SW480 (cell line): ENCODE results near the gene PTPN20.

ENCODE experiments used
- DNase-seq: peaks from one replicate; pipeline ENCODE4 v3.0.0-alpha.2; 2016; ENCODE audit warnings: low spot score

PTPN20 gene

GRCh38 chr10:47035171-47035818, 124.1 kb downstream of the PTPN20 start:
- DNase-seq, result no peak

DNA sequence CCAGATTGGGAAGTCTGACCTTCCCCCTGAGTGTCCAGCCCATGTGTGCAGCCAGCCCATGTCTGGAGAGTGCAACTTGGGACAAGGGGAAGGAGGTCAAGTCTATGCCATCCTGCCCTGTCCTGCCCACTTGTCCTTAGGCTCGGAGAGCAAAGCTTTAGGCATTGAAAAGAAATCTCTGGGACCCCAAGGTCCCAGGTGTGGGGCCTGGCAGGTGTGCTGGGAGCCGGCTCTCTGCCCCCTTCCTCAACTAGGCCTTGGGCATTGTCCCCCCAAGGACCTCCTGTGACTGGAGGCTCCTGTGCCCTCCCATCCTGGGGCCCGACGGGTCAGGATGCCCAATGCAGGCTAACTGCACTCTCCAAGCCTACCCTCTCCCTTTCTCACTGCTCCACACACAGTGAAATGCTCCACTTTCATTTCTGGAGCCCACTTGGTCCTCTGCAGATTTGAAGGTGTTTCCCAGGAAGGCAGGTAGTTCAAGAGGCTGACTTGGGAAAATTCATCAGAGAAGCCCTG, 124.7 kb downstream of the PTPN20 start:
- DNase-seq, result no peak

DNA sequence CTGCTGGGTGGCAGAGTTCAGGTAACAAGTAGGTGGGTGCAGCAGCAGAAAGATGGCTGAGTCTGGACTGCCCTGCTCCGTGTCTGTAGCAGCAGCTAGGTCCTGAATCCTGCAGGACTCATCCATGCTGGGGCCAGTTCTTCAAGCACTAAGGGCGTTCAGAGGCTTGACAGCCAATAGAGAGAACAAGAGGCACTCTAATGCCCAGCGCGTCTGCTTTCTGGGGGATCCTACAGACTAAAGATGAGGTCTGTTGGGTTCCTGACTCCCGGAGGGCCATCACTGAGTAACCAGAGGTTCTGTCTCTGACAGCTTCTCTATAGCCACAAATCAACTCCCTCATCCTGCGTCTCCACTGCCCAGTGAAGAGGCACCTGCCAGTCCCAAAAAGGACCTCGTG, 125.5 kb downstream of the PTPN20 start:
- DNase-seq, result no peak

GRCh38 chr10:47037654-47038425, 126.6 kb downstream of the PTPN20 start:
- DNase-seq, result no peak

- DNase-seq, result no peak
These were observed 127.8 kb downstream of the PTPN20 start for GRCh38 chr10:47038881-47039561.

- no peak for DNase-seq
These were observed 128.3 kb downstream of the PTPN20 start for GRCh38 chr10:47039562-47039913.

GRCh38 chr10:47040041-47040491, 128.8 kb downstream of the PTPN20 start:
- no peak for DNase-seq

- no peak for DNase-seq
These were observed 129.5 kb downstream of the PTPN20 start for GRCh38 chr10:47040681-47041080.

DNA sequence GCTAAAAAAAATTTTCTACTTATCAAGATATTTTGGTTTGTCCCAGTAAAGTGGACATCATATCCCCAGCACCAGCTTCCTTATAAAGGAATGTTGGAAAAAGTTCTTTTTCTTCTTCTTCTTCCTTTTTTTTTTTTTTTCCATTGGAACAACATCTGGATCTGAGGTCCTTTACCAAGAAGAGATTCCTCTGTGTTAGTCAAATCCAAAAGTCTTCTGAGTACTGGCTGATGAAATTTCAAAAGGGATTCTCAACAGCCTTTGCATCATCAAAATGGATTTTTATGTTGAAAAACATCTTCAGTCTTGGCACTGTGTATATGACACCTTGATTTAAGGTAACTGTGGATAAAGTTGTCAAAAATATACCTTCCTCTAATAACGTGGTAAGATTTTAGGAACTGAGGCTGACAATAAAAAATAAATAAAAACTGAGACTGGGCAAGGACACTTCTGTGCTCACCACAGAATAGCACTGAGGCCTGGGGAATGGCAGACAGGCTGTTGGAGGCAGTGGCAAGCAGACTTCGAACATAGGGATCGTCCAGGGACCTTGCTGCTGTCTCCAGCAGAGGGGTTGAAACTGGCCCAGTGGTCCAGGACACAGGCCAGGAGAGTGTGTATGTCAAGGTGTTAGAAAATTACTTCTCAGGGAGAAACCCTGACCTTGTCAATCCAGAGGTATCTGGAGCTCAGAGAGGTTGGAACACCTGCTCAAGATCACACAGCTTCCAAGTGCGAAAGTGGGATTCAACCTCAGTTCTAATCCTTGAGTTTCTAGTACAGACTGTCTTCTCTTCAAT, 130.4 kb downstream of the PTPN20 start:
- DNase-seq, result no peak

- DNase-seq, result no peak
These were observed 130.9 kb downstream of the PTPN20 start for GRCh38 chr10:47042199-47042473.

- no peak for DNase-seq
These were observed 131.8 kb downstream of the PTPN20 start for GRCh38 chr10:47042780-47043750.

DNA sequence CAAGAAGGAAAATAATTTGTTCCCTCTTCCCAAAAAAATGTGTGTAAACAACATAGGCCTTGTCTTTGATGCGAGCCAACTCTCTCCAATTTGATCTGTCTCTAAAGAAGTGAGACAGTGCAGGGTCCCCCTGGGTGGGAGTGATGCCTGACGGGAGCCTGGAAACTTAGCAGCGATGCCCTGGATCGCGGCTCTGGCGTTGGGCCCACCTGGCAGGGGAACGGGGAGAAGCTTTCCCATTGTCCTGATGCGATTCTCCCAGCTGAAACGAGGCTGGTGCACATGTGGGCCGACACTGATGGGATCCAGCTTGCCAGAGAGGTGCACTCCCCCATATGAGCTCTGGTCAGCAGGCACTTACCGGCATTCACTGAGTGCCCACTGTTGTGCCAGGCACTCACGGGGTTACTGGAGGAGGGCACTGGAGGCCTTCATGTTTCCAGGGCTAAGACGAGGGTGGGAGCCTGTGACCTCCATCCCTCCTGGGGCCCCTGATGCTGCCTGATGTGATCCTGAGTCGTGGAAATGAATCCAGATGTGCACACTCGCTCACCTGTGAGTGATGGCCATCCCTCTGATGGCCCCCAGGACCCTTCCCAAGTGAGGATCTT, 132.8 kb downstream of the PTPN20 start:
- DNase-seq, result no peak

GRCh38 chr10:47044741-47045140, 133.5 kb downstream of the PTPN20 start:
- no peak for DNase-seq

DNA sequence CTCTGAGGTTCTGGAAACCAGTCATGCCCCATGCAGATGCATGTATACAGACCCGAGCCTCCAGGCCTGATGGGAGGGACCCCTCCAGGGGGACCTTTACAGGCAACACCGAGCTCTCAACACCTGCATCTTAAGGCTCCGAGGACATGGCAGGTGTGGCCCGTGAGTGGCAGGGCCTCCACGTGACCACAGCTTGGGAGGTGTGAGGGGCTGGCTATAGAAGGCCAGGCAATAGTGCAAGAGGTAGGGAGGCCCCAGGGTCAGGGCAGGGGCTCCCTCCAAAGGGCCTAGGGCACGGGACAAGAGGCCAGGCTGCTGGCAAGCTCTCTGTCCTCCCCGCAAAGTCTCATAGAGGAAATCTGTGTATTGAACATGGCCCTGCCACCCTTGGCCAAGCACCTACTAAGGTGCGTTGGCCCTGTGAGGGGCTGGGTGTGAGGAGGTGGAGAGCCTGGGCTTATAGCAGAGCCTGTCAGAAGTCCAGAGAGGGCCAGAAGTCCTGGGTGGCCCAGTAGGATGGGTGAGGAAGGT, 134.2 kb downstream of the PTPN20 start:
- DNase-seq, result no peak

- DNase-seq, result no peak
These were observed 135.3 kb downstream of the PTPN20 start for GRCh38 chr10:47046321-47047126.

DNA sequence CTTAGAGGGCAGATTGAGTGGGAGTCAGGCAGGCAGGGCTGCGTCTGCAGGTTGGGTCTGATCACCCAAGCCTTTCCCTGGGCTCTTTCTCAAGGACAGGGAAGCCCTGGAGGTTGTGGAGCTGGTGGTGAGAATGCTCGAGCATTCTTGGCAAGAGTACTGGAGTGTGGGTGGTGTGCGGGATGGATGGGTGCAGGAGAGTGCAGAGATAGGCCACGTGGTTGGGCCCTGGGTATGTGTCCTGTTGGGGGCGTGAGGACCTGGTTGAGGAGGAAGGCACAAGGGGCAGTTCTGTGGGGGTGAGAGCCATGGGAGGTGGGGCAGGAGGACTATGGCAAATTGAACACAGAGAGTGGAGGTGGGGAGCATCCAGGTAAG, 135.9 kb downstream of the PTPN20 start:
- no peak for DNase-seq

- peak; percentile 53 for DNase-seq
These were observed 136.6 kb downstream of the PTPN20 start for GRCh38 chr10:47047577-47048525.

DNA sequence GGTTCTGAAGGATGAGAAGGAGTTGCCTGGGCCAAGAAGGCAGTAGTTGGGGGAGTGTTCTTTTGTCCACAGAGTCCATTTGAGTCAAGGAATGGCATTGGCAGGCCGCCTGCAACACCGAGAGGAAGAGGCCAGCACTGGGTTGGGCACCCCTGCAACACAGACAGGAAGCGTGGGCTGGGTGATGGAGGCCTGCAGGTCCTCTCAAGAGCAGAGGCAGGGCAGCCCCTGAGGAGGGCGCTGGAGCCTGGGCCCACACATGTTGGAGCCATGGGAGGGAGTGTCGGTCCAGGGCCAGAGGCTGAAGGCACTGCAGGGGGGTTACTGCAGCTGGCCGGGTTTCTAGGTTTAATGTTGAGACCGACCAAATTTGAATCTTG, 137.3 kb downstream of the PTPN20 start:
- no peak for DNase-seq
